GM10266 (cell line): ENCODE results near the gene TAF1A.

Source experiments
- DNase-seq: peaks from one replicate; pipeline ENCODE4 v3.0.0; 2012; ENCODE audit errors: extremely low spot score
- TF ChIP-seq, protein P1 (sequence below): IDR thresholded peaks from 2 replicates; pipeline ENCODE4 v1.5.1; 2012; ENCODE audit warnings: mild to moderate bottlenecking, low read depth; ENCODE audit not compliant: control insufficient read depth, insufficient read depth; ENCODE audit errors: missing control alignments

TAF1A gene

DNA sequence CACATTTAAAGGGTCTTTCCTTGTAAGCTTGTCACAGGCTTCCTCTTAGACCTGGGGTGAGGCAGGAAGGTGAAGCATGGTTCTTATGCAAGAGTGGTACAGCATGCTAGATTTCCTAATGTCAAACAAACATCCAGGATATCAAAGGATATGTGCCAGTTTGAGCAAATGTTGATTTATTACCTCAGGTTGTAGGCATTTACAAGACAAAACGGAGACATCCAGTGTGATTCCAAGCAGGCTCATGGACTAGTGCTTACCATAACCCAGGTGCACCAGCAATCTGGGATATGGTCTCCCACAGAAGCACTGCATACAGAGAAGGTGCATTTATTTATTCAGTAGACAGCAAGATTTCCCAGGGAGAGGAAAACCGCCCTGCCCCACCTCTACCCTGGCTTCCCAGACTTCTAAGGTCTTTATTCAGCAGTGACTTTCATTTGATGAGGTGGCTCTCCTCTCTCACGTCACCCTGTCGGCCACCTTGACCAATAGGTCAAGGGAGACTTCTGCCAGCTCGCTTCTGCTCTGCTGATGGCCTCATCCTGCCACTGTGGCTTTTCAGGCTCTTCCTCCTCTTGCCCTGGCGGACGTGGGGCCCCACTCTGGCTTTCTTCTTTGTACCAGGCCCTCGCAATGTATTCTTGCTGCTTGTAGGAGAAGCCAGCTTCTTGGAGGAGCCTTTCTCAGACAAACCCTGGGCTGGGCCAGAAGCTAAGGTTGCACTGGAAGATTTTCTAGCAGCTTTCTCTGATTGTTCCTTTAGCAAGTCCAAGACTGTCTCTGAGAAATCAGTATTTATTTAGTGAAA is 67.4 kb downstream of the TAF1A start:
- no peak for DNase-seq
- TF ChIP-seq, protein P1, sequence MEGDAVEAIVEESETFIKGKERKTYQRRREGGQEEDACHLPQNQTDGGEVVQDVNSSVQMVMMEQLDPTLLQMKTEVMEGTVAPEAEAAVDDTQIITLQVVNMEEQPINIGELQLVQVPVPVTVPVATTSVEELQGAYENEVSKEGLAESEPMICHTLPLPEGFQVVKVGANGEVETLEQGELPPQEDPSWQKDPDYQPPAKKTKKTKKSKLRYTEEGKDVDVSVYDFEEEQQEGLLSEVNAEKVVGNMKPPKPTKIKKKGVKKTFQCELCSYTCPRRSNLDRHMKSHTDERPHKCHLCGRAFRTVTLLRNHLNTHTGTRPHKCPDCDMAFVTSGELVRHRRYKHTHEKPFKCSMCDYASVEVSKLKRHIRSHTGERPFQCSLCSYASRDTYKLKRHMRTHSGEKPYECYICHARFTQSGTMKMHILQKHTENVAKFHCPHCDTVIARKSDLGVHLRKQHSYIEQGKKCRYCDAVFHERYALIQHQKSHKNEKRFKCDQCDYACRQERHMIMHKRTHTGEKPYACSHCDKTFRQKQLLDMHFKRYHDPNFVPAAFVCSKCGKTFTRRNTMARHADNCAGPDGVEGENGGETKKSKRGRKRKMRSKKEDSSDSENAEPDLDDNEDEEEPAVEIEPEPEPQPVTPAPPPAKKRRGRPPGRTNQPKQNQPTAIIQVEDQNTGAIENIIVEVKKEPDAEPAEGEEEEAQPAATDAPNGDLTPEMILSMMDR = no peak

DNA sequence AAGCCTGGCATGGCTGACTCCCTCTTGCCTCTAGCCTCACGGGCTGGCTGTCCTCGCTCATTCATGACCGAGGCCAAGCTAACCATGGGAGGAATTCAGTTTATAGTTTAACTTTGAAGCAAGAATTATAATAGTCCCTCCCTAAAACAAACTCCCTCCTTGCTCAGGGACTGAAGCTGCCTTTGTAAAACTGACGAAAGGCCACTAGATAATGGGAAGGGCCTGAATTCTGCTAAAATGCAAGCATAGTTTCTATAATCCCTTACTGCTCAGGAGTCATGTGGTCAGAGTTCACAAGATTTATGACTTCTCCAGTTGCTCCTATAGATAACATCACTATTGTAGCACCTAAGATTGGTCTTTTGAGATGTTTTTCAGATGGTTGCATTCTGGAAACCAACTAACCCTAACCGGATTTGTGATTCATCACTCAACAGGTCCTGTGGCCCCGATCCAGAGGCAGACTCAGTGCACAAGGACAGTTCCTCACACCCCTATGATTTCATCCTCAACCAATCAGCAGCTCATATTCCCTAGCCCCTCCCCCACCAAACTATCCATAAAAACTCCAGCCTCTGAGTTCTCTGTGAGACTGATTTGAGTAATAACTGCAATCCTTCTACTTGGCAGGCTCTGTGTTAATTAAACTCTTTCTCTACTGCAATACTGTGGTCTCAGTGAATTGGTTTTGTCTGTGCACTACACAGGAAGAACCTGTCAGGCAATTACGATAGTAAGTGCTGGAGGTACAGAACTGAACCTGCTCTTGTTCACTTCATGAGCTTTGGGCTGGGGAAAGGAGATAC is 68.2 kb downstream of the TAF1A start:
- TF ChIP-seq, protein P1 = no peak
- DNase-seq = no peak
